HepG2 (cell line): ENCODE data around the gene FGF14. TPM values are rescaled to one million over a fixed set of nuclear protein-coding genes. Genes with fewer than 3 reads are reported as not detected.

Source experiments
- ATAC-seq: fragments of 200-7000 bp; cut with Tn5 transposase; 3 replicates; pipeline ENCODE4 v1.9.1; 2020; ENCODE audit warnings: mild to moderate bottlenecking, moderate library complexity
- BruUV-seq: library from RNA; stranded (reverse); fragments of 400-500 nt; replicated peaks from 2 replicates; lab custom pipeline; 2021; lab: Mats Ljungman, UMichigan
- CTCF ChIA-PET: fragments of 300-600 bp; formaldehyde crosslinking; extraction: SDS; loops from one replicate; lab custom pipeline; 2021; ENCODE audit warnings: low total read pairs, inconsistent platforms, low intra/inter-chr PET ratio; lab: Yijun Ruan, JAX
- POLR2A ChIA-PET: fragments of 350-600 bp; sonication (Branson Sonifier 250); formaldehyde crosslinking; loops from one replicate; lab custom pipeline; 2020; ENCODE audit warnings: antibody characterized with exemption, inconsistent platforms; lab: Yijun Ruan, JAX
- DNase-seq: peaks from one replicate; pipeline ENCODE4 v3.0.0-alpha.2; 2015; ENCODE audit warnings: low spot score
- FAIRE-seq: peaks from 3 replicates; lab custom pipeline; 2011; peaks lifted over from hg19 to GRCh38; lab: Jason Lieb, UNC
- H2AFZ ChIP-seq: one replicate; pipeline ENCODE4 v1.6.1; 2011; ENCODE audit warnings: low read length, inconsistent platforms
- H3K27ac ChIP-seq: fragments of 300-600 bp; 3 replicates; pipeline ENCODE4 v1.8.0; 2011; ENCODE audit warnings: mixed run types, mild to moderate bottlenecking, mixed read lengths, low read length, inconsistent platforms; ENCODE audit not compliant: insufficient read depth; ENCODE audit errors: extremely low read length
- H3K27me3 ChIP-seq, 2 experiments: fragments of 200-600 bp in 1 of 2; 2 replicates in 1 of 2; 3 replicates in 1 of 2; pipeline versions ENCODE4 v1.6.0 to v1.8.0; 2011; ENCODE audit warnings: low read length in 2 of 2, mild to moderate bottlenecking in 2 of 2, moderate library complexity in 2 of 2, inconsistent platforms in 1 of 2; ENCODE audit not compliant: insufficient read depth in 2 of 2, control insufficient read depth in 1 of 2
- H3K36me3 ChIP-seq, 2 experiments: fragments of 200-600 bp in 1 of 2; replicated peaks in 1 of 2; 2 replicates in 1 of 2; 3 replicates in 1 of 2; pipeline versions ENCODE4 v1.5.1 to v1.8.0; 2011; ENCODE audit warnings: low read length in 2 of 2, inconsistent platforms in 1 of 2; ENCODE audit not compliant: insufficient read depth in 2 of 2, control insufficient read depth in 1 of 2
- H3K4me1 ChIP-seq: 2 replicates; pipeline ENCODE4 v1.5.1; 2012; ENCODE audit warnings: low read length, inconsistent platforms; ENCODE audit not compliant: insufficient read depth
- H3K4me2 ChIP-seq: 2 replicates; pipeline ENCODE4 v1.6.0; 2011; ENCODE audit warnings: low read depth, low read length, inconsistent platforms
- H3K4me3 ChIP-seq, 3 experiments: fragments of 200-600 bp in 1 of 3; sonication (generic), shearing (Covaris generic) in 1 of 3; replicated peaks in 1 of 3; 2 replicates each; pipeline ENCODE4 v1.5.1; 2011 to 2016; ENCODE audit warnings: low read length in 3 of 3, inconsistent platforms in 2 of 3, low read depth in 2 of 3, mild to moderate bottlenecking in 2 of 3, control low read depth in 1 of 3, mixed read lengths in 1 of 3; ENCODE audit not compliant: insufficient read depth in 1 of 3
- H3K79me2 ChIP-seq: one replicate; pipeline ENCODE4 v1.6.1; 2011; ENCODE audit warnings: low read length, inconsistent platforms; ENCODE audit not compliant: insufficient read depth
- H3K9ac ChIP-seq: 2 replicates; pipeline ENCODE4 v1.6.0; 2011; ENCODE audit warnings: mild to moderate bottlenecking, low read depth, low read length, inconsistent platforms; ENCODE audit not compliant: insufficient read depth
- H3K9me3 ChIP-seq: 2 replicates; pipeline ENCODE4 v1.5.1; 2012; ENCODE audit warnings: mild to moderate bottlenecking, low read length
- H4K20me1 ChIP-seq: 2 replicates; pipeline ENCODE4 v1.6.0; 2011; ENCODE audit warnings: inconsistent platforms, mild to moderate bottlenecking, low read length, moderate library complexity; ENCODE audit not compliant: insufficient read depth
- HMG20A ChIP-seq: IDR thresholded peaks from 2 replicates; pipeline ENCODE4 v1.6.1; 2016; ENCODE audit warnings: borderline replicate concordance
- JDP2 ChIP-seq: sonication (generic); formaldehyde crosslinking; IDR thresholded peaks from 2 replicates; pipeline ENCODE4 v1.8.1; 2022; ENCODE audit warnings: missing genetic modification reagents, borderline replicate concordance
- KDM5B ChIP-seq: sonication (generic); formaldehyde crosslinking; IDR thresholded peaks from 2 replicates; pipeline ENCODE4 v1.4.0; 2020; ENCODE audit warnings: missing genetic modification reagents, mild to moderate bottlenecking, borderline replicate concordance
- MAFF ChIP-seq: IDR thresholded peaks from 2 replicates; pipeline ENCODE4 v1.6.1; 2011; ENCODE audit warnings: low read depth, low read length, improper control_type of control experiment
- NFE2 ChIP-seq: sonication (generic); formaldehyde crosslinking; IDR thresholded peaks from 2 replicates; pipeline ENCODE4 v1.4.0; 2020; ENCODE audit warnings: missing genetic modification reagents
- RAD21 ChIP-seq: fragments of 450-650 bp; formaldehyde crosslinking; IDR thresholded peaks from 2 replicates; pipeline ENCODE4 v1.5.0; 2020; ENCODE audit warnings: mild to moderate bottlenecking
- RNF219 ChIP-seq: sonication (generic); formaldehyde crosslinking; IDR thresholded peaks from 2 replicates; pipeline ENCODE4 v1.5.0; 2020; ENCODE audit warnings: mild to moderate bottlenecking, missing genetic modification reagents
- SAFB2 ChIP-seq: sonication (generic); formaldehyde crosslinking; IDR thresholded peaks from 2 replicates; pipeline ENCODE4 v1.5.1; 2020; ENCODE audit warnings: missing genetic modification reagents, low read depth, mild to moderate bottlenecking, borderline replicate concordance
- TFE3 ChIP-seq: IDR thresholded peaks from 2 replicates; pipeline ENCODE4 v1.6.1; 2016
- ZNF335 ChIP-seq: sonication (generic); formaldehyde crosslinking; IDR thresholded peaks from 2 replicates; pipeline ENCODE4 v1.4.0; 2020; ENCODE audit warnings: missing genetic modification reagents
- ZNF530 ChIP-seq: sonication (generic); formaldehyde crosslinking; IDR thresholded peaks from 2 replicates; pipeline ENCODE4 v1.5.0; 2020; ENCODE audit warnings: low read depth, mild to moderate bottlenecking, missing genetic modification reagents
- ZSCAN31 ChIP-seq: sonication (generic); formaldehyde crosslinking; IDR thresholded peaks from 2 replicates; pipeline ENCODE4 v1.5.0; 2020; ENCODE audit warnings: low read depth, mild to moderate bottlenecking, missing genetic modification reagents
- WGBS: methylation state at CpG from one replicate; pipeline ENCODE4 v1.1.6; 2017; ENCODE audit warnings: low lambda C conversion rate; 5-methylcytosine and 5-hydroxymethylcytosine counted together
- in situ Hi-C: cut with HindIII; loops from 2 replicates; pipeline ENCODE4 v1.10.0; 2017; ENCODE audit warnings: low pct_unique_long_range_greater_than_20kb; ENCODE audit not compliant: extremely low pct_ligation_motif_present
- intact Hi-C: fragments of 100-400 bp; cut with micrococcal nuclease; formaldehyde crosslinking; loops from one replicate; pipeline ENCODE4 v1.10.0; 2022; ENCODE audit not compliant: unreplicated experiment
- polyA plus RNA-seq, 8 experiments: library from polyadenylated mRNA; depleted of rRNA in 3 of 8; stranded (reverse) in 7 of 8; unstranded in 1 of 8; fragments of >200 nt; fragmentation: Illumina TruSeq in 4 of 8; extraction: Trizol in 4 of 8; gene quantifications; 2 replicates each; pipeline versions ENCODE4 v1.2.1 to v1.2.3, GENCODE V29; 2011 to 2016; ENCODE audit warnings: low read depth in 4 of 8, missing spikeins in 1 of 8, mixed read lengths in 1 of 8; ENCODE audit not compliant: insufficient read depth in 1 of 8
- total RNA-seq, 5 experiments: library from RNA; depleted of rRNA; stranded (reverse); fragments of >200 nt; fragmentation: Illumina TruSeq; extraction: Trizol; gene quantifications; 2 replicates each; pipeline ENCODE4 v1.2.3, GENCODE V29; 2016; ENCODE audit warnings: low read depth in 1 of 5

The FGF14 gene
- total and polyA plus RNA-seq, 2 of the 13 experiments (the other 11 are each of a cell fraction or from before 2014, with no cell fraction given) = not detected

- no peak overlapping the region for H3K4me3 ChIP-seq
- H2AFZ ChIP-seq = no peak overlapping the region
- no peak overlapping the region for H3K9ac ChIP-seq
- no peak for TF ChIP-seq HMG20A (CRISPR knock-in tag)
- TF ChIP-seq TFE3 (CRISPR knock-in tag) = no peak
- no peak for TF ChIP-seq RAD21
- TF ChIP-seq ZNF530 (CRISPR knock-in tag) = no peak
- TF ChIP-seq ZNF335 (CRISPR knock-in tag) = no peak
- TF ChIP-seq KDM5B (CRISPR knock-in tag) = no peak
- TF ChIP-seq NFE2 = no peak
- no peak for TF ChIP-seq JDP2 (CRISPR knock-in tag)
- TF ChIP-seq SAFB2 (CRISPR knock-in tag) = no peak
- no peak for TF ChIP-seq MAFF
- no peak for TF ChIP-seq RNF219
- no peak for TF ChIP-seq ZSCAN31 (CRISPR knock-in tag)
- CTCF ChIA-PET = no interaction called here
- H3K27me3 ChIP-seq = no peaks in the 10 kb centered on the region
- in situ Hi-C loops = loop anchor here (25.0 kb wide), 1 partner anchor 590 kb away; no protein-coding TSS in a partner anchor
- FAIRE-seq (no peak), DNase-seq (no peak), ATAC-seq (no peak)
- H3K36me3 ChIP-seq = no peaks in the 10 kb centered on the region
- H3K79me2 ChIP-seq = no peaks in the 10 kb centered on the region
- POLR2A ChIA-PET = no interaction called here
- intact Hi-C loops = no loop called here
- H4K20me1 ChIP-seq = no peaks in the 10 kb centered on the region
- H3K9me3 ChIP-seq = no peaks in the 10 kb centered on the region
- H3K27ac ChIP-seq = no peak overlapping the region
- BruUV-seq = no TSS peak
- no peaks in the 10 kb centered on the region for H3K4me1 ChIP-seq
- no peak overlapping the region for H3K4me2 ChIP-seq
- 10% methylated on average over 4 of the region's 4 CpGs for WGBS
These were observed 429.7 kb downstream of the FGF14 start for GRCh38 chr13:101972191-101972590.
